T-helper 9 cell (primary cell): Measurements from ENCODE around the gene MAFG.

ENCODE experiments used
- DNase-seq: peaks from one replicate; pipeline ENCODE4 v3.0.0-alpha.2; 2020

Gene MAFG

DNA sequence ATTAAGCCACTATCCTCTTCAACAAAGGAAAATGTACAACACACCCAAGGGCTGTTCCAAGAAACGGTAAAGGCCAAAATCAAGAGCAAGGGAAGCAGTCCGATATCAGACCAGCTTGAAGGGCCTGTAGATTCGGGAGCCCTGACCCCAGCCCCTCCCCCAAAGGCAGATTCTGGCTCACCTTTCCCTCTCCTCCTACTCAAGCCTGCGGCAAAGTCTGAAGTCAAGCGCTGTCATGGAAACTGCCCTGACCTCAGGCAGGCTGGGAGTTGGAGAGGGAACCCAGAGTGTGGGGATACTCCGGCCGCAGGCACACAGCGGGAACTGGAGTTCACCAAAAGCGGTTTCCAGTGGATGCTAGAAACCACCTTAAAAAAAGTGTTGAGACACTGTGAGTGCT, 37.9 kb downstream of the MAFG start:
- DNase-seq = no peak

DNA sequence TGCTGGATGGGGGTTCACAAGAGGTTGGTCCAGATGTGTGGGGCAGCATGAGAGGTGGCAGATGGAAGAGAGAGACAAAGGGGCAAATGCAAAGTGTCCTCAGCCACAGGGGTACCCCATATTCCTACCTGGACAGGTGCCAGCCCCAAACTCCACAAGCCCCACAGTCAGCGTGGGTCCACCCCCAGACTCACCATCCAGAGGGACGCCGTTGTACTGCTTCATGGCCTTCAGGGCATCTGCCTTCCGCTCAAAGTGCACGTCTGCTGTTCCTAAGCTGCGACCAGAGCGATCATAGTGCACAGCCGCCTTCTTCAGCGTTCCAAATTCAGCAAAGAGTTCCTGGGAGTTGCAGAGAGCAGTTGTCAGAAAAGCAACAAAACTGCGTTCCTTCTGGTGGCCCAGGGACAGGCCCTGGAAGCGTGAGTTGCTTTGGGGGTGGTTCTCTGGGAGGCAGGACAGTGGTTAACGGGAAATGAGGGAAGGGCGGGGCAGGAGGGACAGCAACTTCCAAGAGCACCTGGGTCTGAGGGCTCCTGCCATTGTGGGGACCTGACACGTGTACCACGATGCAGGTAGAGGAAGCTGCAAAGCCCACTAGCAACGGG, 38.4 kb downstream of the MAFG start:
- no peak for DNase-seq

DNA sequence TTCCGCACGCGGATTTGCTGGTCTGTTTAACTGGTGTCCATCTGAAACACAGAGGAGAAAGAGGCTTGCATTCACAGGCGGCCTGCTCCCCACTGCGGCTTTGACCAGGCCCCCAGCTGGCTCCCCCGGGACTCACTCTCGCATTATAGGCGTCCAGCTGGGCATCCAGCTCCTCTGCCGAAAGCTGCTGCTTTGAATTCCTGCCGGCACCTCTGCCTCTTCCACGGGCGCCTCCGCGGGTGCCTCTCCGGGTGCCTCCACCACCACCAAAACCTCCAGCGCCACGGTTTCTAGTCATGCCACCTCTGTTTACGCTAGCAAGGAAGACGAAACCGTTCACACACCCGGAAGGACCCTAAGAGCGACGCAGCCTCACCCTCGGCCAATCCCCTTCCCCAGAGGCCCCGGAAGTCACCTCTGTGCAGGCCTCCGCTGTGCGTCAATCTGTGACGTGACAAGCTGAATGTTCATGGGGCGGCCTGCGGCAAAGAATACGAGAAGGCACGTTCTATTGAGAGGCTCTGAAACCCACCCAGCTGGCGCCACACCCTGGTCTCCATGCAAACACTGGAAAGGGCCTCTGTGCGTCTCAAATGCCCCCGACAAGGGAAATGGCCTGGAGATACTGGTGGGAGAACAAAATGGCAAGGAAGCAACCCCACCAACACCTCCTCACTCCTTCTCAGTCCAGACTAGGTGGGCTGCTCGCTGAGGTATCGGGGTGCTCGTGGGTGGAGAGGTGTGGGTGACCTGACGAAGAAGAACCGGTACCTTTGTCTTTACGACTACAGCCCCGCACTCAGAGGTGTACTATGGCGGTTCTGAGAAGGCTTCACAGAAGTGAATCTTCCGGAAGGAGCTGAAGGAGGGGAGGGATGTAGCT, 39.2 kb downstream of the MAFG start:
- no peak for DNase-seq

DNA sequence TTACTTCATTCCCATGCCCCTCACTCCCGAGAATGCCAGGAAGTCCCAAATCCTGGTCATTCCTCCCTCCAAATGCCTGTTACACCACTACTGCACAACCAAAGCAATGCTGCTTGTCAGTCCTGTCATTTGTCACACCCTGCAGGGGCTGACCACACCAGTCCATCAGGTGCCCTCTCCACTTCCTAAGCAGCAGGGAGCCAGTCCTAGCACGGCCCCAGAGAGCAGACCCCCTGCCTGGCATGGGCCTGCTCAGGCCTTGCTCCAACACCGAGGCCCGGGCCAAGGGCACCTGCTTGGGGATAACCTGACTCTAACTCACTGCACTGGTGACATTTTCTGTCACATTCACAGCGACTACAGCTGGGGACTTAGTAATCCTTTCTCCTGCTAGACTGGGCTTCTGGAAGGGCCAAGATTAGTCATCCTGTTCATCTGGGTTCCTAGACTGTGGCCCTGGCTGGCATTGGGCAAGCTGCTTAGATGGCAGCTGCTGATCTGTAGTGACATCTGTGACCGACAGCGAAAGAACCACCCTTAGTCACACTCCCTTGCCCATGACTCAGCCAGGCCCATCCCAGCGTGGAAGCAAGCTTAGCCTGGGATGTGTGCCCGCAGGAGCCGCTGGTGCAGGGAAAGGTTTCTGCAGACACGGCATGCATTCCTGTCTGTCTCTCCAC, 41.5 kb downstream of the MAFG start:
- no peak for DNase-seq

DNA sequence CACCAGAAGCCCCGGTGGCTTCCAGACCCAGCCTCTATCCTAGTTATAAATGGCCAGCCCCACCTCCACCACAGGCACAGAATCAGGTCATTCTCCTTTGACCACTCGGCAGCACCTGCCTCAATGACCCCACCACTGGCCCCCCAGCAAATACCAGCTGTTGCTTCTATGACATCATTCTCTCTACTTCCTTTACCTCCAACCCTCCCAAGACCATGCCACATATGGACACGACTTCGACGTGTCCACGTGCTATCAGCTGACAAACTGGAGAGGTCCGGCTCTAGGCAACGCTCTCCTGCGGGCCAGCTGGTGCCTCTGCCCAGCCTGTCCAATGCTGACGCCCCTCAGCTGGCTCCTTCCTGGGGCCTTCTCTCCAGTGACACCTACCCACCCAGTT, 42.1 kb downstream of the MAFG start:
- no peak for DNase-seq

DNA sequence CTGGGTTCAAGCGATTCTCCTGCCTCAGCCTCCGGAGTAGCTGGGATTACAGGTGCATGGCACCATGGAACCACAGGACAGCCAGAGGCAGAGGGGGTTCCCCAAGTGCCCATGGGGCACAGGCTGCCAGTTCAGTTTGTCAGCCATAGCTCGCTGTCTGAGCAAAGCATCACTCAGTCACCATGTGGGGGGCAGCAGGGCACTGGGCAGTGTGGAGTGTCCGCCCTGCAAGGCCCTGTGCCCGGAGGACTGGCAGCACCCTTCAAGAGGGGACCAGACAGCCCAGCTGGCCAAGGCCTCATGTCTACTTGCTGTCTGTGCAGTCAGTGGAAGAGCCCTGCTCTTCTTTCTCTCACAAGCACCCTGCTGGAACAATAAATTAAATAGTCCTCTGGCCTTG, 42.6 kb downstream of the MAFG start:
- DNase-seq = no peak

DNA sequence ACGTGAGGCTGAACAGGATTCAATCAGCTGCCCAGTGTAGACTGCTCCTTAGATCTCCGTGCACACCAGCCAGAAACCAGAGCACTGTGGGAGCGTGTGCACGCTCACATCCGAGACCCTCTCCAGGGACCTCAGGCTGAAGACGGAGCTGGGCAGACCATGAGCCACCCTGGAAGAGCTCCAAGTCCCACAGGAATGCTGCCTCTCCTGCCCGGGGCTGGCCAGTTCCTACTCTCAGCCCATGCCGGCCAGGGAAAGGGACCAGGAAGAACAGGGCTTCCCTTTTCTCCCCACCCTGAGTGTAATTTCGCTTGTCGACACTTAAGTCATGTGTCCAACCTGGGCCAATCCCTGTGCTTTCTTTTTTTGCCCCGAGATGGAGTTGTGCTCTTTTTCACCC, 43.0 kb downstream of the MAFG start:
- DNase-seq = no peak

DNA sequence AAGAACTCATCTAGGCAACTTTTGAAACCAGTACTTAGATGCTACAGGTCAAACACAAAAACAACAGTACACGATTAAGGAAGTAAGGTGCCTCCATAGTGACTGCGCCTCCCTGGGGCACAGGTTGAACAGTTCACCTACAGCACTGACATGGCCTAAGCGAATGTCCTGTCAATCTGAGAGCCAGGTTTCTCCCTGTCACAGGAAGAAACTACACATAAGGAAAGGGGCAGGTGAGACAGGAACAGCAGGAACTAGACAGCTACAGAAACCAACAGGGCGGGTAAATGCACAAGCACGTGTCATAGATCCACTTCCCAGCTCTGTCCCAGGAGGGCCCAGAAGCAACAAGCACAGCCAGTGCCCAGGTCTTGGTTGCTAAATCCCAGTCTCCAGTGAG, 48.4 kb downstream of the MAFG start:
- no peak for DNase-seq

DNA sequence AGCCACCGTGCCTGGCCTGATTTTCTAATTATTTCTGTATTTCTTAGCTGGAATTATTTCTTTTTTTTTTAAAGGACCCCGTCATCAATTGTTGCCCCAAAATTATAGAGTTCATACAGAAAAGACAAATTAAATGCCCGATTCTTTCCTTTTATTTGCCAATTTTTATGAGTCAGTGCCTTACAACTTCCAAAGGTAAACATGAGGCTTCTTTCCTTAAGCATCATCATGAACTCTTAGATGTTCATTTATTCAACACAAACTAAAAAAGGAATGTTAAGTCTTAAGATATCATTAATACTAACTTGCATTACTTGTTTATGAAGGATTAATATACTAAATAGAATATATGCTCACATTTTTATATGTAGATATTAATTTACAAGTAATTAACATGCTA, 49.2 kb downstream of the MAFG start:
- DNase-seq = no peak

DNA sequence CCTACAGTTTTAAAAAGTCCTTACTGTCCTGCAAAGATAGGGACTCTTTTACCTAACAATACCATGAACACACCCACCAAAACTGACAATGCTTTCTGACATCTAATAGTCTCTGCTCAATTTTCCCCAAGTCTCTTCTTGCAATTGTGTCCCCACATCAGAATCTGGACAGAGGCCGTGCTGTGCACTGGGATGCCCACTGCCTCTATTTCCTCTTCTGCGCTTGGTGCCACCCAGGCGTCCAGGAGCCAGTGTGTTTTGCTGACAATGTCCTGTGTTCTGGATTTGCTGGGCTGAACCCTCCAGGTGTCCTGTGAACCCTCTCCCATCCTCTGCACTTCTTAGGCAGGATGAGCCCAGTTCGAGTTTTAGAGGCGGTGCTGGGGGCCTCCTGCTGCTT, 50.0 kb downstream of the MAFG start:
- no peak for DNase-seq

DNA sequence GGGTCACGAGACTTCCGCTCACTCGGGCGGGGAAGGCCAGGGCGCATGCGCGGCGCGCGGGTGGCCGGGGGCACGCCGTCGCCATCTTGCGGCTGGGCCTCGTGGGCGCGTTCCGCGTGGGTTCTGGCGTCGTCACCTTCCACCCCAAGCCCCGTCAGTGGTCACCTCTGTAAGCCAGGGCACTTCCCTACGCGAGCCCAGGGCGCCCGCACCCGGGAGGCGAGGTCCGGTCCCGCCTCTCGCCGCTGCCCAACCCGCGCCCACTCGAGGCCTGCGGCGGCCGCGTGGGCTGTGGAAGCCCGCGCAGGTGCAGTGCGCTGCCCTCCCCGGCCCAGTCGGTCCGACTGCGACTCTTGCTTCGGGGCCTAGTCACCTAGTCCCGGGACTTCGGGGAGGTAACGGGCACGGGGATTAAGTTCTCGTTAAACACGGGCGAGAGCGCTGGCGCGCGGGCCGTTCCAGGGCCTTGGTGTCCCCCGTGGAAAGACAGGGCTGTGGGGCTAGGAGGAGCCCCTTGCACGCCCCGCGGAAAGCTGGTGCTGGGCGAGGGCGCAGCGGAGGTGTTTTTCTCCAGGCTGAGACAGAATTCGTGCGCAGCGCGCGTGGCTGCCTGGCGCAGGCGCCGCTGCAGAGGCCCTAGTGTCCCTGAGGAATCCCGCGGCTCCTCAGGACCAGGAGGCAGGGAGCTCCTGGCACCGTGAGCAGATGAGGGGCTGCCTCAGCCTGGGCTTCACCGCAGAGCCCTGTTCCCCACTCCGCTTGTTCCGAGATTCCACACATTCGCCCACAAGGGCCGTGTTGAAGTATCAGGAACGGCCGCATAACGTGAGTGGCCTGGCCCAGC, 55.9 kb downstream of the MAFG start:
- DNase-seq = peak; percentile 95

DNA sequence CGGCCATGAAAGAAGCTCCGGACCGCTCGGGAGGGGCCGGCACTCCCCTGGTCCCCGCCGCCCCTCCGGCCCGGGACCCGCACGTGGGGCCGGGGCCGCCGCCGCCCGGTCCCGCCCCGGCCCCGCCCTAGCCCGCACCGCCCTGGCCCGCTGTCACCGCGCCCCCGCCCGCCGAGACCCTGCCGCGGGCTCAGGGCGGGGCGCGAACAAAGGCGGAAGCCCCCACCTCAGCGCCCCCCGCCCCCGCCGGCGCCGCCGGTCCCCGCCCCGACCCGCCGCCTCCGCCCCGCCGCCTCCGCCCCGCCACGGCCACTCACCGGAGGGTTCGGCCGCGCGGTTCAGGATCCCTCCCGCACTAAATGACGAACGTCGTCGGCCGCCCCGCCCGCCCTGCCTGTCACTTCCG, 56.6 kb downstream of the MAFG start, which contains the start of gene ARHGDIA:
Gene ARHGDIA (minus strand): TSS at position 357 of the 406 bp plus-strand sequence. CDS start 1,407 bp downstream, outside the sequence.
- no peak for DNase-seq

DNA sequence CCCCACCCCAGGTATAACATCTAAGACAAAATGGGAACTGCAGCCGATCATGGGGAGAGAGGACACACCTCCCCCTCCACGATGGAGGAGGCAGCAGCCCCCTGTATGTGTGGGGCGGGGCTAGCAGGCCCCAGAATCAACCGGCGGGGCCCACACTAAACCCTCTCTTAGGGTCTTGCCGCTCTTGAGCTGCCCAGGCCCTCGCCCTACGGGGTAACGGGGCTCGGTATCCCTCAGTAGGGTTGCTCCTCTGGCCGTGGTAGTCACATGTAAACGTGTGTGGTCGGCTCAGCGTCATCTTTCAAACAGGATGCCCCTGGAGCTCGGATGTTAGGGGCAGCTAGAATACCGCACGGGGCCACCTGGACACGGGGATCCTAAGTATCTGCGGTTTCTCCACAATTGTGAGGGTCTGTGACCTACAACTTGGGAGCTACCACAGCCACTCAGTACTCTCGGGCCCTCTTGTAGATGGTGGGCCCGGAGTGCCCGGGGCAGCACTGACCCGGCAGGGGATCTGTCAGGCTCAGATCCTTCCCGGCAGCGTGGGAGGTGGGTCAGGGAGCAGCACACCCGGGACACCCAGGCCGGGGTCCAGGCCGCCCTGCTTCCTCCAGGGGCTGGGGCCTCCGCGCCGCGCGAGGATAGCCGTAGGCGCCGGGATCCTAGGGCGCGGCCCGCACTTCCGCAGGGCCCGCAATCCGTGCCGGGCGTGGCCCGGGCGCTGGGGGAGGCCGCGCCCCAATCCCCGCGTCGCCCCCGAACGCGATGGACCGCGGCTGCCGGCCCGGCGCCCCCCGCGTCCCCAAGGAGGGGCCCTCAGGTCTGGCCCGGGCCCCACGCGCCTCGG, 57.2 kb downstream of the MAFG start:
- DNase-seq = no peak

DNA sequence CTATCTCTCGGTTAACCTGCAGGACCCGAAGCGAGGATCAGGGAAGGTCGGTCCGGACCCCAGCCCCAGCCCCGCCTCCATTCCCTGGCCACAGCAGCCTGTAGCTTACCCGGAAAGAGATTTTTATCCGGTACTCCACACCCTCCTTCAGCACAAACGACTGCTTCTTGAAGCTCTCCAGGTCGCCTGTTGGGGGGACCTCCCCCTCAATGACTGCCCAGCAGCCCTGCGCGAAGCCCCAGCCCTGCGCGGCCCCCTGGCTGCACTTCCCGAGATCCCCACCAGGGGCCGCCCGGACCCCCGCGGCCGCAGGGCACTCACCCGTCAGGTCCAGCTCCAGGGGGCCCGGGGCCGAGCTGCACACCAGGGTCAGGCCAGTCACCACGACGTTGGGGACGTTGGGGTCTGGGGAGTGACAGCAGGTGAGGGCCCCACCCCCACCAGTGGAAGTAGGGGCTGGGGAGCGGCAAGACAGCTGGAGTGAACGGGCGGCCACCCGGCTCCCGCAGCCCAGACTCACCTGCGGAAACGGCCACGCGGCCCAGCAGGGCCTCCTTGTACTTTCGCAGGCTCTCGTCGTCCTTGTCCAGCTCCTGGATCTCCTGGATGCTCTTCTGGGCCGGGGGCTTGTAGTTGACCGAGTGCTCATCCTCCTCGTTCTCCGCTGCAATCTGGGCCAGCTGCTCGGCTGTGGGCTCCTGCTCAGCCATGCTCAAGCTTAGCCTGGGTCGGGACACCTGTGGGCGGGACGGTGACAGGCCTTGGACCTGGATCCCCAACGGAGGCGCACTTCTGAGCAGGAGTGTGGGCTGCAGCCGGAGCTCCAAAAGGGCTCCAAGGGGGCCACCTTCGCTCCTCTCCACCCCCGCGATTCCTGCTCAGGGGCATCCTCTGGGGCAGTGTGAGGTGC, 58.1 kb downstream of the MAFG start:
- DNase-seq = no peak

DNA sequence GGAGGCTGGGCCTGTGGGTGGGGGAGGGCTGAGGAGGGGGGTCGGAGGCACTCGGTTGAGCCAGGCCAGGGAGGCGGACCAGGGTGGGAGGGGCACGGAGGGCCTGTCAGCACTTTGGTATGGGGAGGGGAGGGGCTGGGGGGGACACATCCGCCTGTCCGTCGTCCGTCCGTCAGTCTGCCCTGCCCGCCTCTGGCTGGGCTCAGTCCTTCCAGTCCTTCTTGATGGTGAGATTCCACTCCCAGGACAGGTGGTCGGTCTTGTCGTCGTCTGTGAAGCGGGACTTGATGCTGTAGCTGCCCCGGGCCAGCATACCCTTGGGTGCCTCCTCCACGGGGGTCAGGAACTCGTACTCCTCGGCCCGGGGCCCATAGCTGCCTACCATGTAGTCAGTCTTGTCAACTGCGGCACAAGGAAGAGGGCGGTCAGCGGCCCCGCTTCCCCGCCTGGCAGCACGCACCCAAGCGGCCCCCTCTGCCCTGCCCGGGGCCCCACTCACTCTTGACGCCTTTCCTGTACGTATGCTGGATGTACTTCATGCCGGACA, 58.8 kb downstream of the MAFG start:
- DNase-seq = no peak
